Tibial nerve (tissue), 4 donors: ENCODE data around the gene CRTC3. TPM values are rescaled to one million over a fixed set of nuclear protein-coding genes. Genes with fewer than 3 reads are reported as not detected.

ENCODE experiments used
- DNase-seq, 2 donors: peaks; one replicate each; pipeline ENCODE4 v3.0.0-alpha.2; 2019; ENCODE audit warnings: low spot score in 2 of 2
- H3K27ac ChIP-seq, 4 donors: fragments of 200-600 bp; sonication (generic) in 3 of 4; one replicate each; pipeline ENCODE4 v1.5.1; 2017 to 2019; ENCODE audit warnings: mild to moderate bottlenecking in 1 of 4
- H3K27me3 ChIP-seq, 2 donors: fragments of 200-600 bp; sonication (generic) in 1 of 2; one replicate each; pipeline versions ENCODE4 v1.5.1 to v1.6.0; 2017 to 2019
- H3K36me3 ChIP-seq, 3 donors: fragments of 200-600 bp; sonication (generic); one replicate each; pipeline ENCODE4 v1.5.1; 2018 to 2019
- H3K4me1 ChIP-seq, 4 donors: fragments of 200-600 bp; sonication (generic) in 3 of 4; one replicate each; pipeline ENCODE4 v1.5.1; 2017 to 2019
- H3K4me3 ChIP-seq, 4 donors: fragments of 200-600 bp; sonication (generic) in 3 of 4; one replicate each; pipeline ENCODE4 v1.5.1; 2017 to 2019; ENCODE audit warnings: mild to moderate bottlenecking in 1 of 4, moderate library complexity in 1 of 4
- H3K9me3 ChIP-seq, 4 donors: fragments of 200-600 bp; sonication (generic) in 3 of 4; one replicate each; pipeline ENCODE4 v1.5.1; 2017 to 2019
- EP300 ChIP-seq, 2 donors: sonication (generic); formaldehyde crosslinking; IDR thresholded peaks; one replicate each; pipeline ENCODE4 v1.6.1; 2017; ENCODE audit warnings: antibody characterized with exemption in 2 of 2, mild to moderate bottlenecking in 1 of 2
- POLR2A ChIP-seq, 2 donors: fragments of 450-650 bp; IDR thresholded peaks; one replicate each; pipeline ENCODE4 v1.6.1; 2017; ENCODE audit warnings: antibody characterized with exemption in 2 of 2, mild to moderate bottlenecking in 2 of 2, moderate library complexity in 2 of 2
- WGBS, 2 donors: methylation state at CpG; one replicate each; pipeline ENCODE4 v1.1.5; 2018; 5-methylcytosine and 5-hydroxymethylcytosine counted together
- total RNA-seq, 4 donors: library from RNA; depleted of rRNA; stranded (reverse); fragments of >200 nt; gene quantifications; one replicate each; pipeline ENCODE4 v1.1.0, GENCODE V29; 2016
- TF ChIP-seq, protein P1 (sequence below), 5 experiments: fragments of 200-600 bp in 3 of 5; fragments of 450-650 bp in 2 of 5; sonication (generic) in 3 of 5; IDR thresholded peaks; one replicate each; pipeline ENCODE4 v1.5.1; 2016 to 2019; ENCODE audit warnings: antibody characterized with exemption in 5 of 5, mild to moderate bottlenecking in 3 of 5, moderate library complexity in 2 of 5

The CRTC3 gene, protein sequence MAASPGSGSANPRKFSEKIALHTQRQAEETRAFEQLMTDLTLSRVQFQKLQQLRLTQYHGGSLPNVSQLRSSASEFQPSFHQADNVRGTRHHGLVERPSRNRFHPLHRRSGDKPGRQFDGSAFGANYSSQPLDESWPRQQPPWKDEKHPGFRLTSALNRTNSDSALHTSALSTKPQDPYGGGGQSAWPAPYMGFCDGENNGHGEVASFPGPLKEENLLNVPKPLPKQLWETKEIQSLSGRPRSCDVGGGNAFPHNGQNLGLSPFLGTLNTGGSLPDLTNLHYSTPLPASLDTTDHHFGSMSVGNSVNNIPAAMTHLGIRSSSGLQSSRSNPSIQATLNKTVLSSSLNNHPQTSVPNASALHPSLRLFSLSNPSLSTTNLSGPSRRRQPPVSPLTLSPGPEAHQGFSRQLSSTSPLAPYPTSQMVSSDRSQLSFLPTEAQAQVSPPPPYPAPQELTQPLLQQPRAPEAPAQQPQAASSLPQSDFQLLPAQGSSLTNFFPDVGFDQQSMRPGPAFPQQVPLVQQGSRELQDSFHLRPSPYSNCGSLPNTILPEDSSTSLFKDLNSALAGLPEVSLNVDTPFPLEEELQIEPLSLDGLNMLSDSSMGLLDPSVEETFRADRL
- 10 to 100 TPM; 52.7 to 63.7 (median 60.6) TPM for total RNA-seq

DNA sequence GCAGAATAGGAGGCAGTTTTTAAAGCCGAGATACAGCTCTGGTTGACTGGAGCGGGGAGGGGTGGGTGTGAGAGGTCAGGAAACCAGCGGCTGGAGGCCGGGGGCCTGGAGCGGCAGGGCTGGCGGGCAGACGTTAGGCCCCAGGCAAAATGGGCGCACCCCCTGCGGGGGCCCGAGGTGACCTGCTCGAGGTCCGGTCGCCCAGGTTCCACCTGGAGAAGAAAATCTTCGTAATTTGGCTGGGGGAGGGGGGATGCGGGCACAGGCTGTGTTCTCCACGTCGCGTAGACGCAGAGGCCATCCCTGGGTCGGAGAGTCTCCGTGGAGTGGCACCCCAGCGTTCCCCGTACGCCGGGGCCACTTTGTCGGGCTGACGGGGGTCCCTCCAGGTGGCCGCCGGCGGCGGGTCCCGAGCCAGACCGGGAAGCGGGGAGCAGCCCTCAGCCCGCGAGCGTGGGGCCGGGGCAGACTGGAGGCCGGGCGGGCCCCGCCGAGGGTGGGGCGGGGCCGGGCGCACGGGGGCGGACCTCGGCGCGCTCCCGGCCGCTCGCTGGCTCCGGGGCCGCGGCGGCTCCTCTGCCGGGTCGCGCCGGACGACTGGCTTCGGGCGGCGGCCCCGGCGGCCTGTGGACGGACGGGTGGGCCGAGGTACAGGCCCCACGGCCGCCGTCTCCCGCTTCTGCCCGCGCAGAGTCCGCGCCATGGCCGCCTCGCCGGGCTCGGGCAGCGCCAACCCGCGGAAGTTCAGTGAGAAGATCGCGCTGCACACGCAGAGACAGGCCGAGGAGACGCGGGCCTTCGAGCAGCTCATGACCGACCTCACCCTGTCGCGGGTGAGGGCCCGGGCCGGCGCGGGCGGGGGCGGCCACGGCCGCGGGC, at the start of gene CRTC3:
CRTC3 (plus strand) TSS at position 553 of the 879 bp plus-strand sequence; CDS start at position 702, 149 bp downstream.
- H3K36me3 ChIP-seq, result no peaks in the 10 kb centered on the region
- peak in 1 of 2 donors; percentile 23 for DNase-seq
- 2 to 6% methylated on average over 21 to 70 of the region's 104 CpGs for WGBS, 2 donors
- H3K4me1 ChIP-seq, result peaks cover 0 to 41% (median 18%) of the 10 kb centered on the region in 4 donors
- peak within 1 kb of the TSS; percentile 86 to 97 (median 88) for H3K4me3 ChIP-seq
- no peaks in the 10 kb centered on the region for H3K27me3 ChIP-seq
- TF ChIP-seq, protein P1, sequence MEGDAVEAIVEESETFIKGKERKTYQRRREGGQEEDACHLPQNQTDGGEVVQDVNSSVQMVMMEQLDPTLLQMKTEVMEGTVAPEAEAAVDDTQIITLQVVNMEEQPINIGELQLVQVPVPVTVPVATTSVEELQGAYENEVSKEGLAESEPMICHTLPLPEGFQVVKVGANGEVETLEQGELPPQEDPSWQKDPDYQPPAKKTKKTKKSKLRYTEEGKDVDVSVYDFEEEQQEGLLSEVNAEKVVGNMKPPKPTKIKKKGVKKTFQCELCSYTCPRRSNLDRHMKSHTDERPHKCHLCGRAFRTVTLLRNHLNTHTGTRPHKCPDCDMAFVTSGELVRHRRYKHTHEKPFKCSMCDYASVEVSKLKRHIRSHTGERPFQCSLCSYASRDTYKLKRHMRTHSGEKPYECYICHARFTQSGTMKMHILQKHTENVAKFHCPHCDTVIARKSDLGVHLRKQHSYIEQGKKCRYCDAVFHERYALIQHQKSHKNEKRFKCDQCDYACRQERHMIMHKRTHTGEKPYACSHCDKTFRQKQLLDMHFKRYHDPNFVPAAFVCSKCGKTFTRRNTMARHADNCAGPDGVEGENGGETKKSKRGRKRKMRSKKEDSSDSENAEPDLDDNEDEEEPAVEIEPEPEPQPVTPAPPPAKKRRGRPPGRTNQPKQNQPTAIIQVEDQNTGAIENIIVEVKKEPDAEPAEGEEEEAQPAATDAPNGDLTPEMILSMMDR (IDR thresholded peaks at IDR 0.05), result no peak
- TF ChIP-seq POLR2A (IDR thresholded peaks at IDR 0.05), result peak; percentile 67 to 81
- TF ChIP-seq EP300 (IDR thresholded peaks at IDR 0.05), result peak in 1 of 2 donors; percentile 58
- no peaks in the 10 kb centered on the region for H3K9me3 ChIP-seq
- peak within 1 kb of the TSS; percentile 89 to 99 (median 96) for H3K27ac ChIP-seq

- H3K4me3 ChIP-seq, result no peak overlapping the region
- H3K27ac ChIP-seq, result peak overlapping the region in 2 of 4 donors; percentile 64 to 69
- TF ChIP-seq, protein P1 (IDR thresholded peaks at IDR 0.05), result no peak
- TF ChIP-seq EP300 (IDR thresholded peaks at IDR 0.05), result no peak
- no peak for TF ChIP-seq POLR2A (IDR thresholded peaks at IDR 0.05)
- 66 to 92% methylated on average over 3 of the region's 3 CpGs for WGBS, 2 donors
- H3K27me3 ChIP-seq, result no peaks in the 10 kb centered on the region
- peaks cover 4 to 94% (median 25%) of the 10 kb centered on the region in 3 donors for H3K36me3 ChIP-seq
- H3K4me1 ChIP-seq, result peaks cover 0 to 12% (median 0%) of the 10 kb centered on the region in 4 donors
- no peak for DNase-seq
- no peaks in the 10 kb centered on the region for H3K9me3 ChIP-seq
Measured at GRCh38 chr15:90481023-90481422, 48.7 kb upstream of the CRTC3 start.

DNA sequence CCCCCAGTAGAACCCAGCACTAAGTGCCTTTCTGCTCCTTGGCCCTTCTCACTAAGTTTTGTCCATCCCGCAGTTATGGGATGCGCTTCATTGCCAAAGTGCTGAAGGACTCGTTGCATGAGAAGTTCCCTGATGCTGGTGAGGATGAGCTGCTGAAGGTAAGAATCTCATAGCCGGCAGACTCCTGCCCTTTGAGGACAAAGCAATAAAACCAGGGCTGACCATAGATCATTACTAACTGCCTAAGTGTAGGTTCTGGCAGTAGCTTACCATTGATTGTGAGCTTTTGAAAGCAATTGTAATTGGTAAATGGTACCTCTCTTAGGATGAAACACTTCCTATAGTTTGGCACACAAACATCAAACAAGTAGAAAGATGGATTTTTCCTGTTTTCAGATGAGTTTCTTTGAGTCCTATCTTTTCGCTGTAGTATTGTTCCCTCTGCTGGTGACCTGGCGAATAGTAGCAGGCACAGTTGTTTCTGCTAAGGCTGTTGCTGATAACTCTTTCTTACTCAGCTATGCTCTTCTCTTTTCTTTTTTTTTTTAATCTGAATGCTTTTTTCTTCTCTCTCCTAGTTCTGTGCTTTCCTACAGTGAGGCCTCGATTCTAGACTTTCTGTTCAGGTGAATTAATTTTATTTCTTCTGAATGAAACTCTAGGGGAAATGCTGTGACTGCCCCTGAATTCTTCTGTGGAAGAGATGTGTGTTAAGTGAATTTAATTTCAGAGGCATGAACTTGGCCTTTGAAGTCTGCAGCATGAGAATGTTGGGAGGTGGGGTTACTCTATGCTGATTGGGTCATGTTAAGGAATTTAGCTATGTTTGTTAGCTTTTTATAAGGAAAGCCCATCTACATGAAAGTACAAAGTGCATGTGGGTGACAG, 47.4 kb upstream of the CRTC3 start:
- Histone ChIP-seq H3K4me3 (no peak overlapping the region), H3K27ac (peak overlapping the region in 3 of 4 donors; percentile 10 to 69 (median 64)), H3K9me3 (no peaks in the 10 kb centered on the region), H3K4me1 (peaks cover 0 to 12% (median 0%) of the 10 kb centered on the region in 4 donors), H3K27me3 (no peaks in the 10 kb centered on the region), H3K36me3 (peaks cover 9 to 94% (median 25%) of the 10 kb centered on the region in 3 donors)
- TF ChIP-seq, protein P1 (IDR thresholded peaks at IDR 0.05), result peak; percentile 68 to 84 (median 70)
- no peak for TF ChIP-seq POLR2A (IDR thresholded peaks at IDR 0.05)
- no peak for TF ChIP-seq EP300 (IDR thresholded peaks at IDR 0.05)
- WGBS, 2 donors, result 46 to 48% methylated on average over 7 of the region's 7 CpGs
- peak; percentile 21 to 66 for DNase-seq

GRCh38 chr15:90483012-90483307, 46.8 kb upstream of the CRTC3 start:
- Histone ChIP-seq H3K36me3 (peaks cover 8 to 94% (median 20%) of the 10 kb centered on the region in 3 donors), H3K4me1 (peaks cover 0 to 12% (median 0%) of the 10 kb centered on the region in 4 donors), H3K27ac (peak overlapping the region in 2 of 4 donors; percentile 64 to 69), H3K27me3 (no peaks in the 10 kb centered on the region), H3K9me3 (no peaks in the 10 kb centered on the region), H3K4me3 (no peak overlapping the region)
- 21 to 50% methylated on average over 1 of the region's 1 CpG for WGBS, 2 donors
- TF ChIP-seq EP300 (IDR thresholded peaks at IDR 0.05) (no peak), POLR2A (IDR thresholded peaks at IDR 0.05) (no peak)
- TF ChIP-seq, protein P1 (IDR thresholded peaks at IDR 0.05), result no peak
- DNase-seq, result no peak
